GM19328 (cell line): ENCODE measurements around the gene RAET1L.
A peak's percentile ranks its signal among the peaks of the same experiment; 100 is the strongest.
"Not testable (repeated sequence)": the region's sequence is repeated elsewhere in the genome, so short reads cannot be mapped to it uniquely, and the experiment has no call there.

Source experiments
- ATAC-seq: cut with Tn5 transposase; IDR thresholded peaks from one replicate; pipeline ENCODE4 v1.9.1; 2021; ENCODE audit warnings: mild to moderate bottlenecking, moderate library complexity; ENCODE audit not compliant: unreplicated experiment

The RAET1L gene

GRCh38 chr6:150018846-150019580, 6.3 kb downstream of the RAET1L start:
- ATAC-seq, result no peak

- not testable (repeated sequence) for ATAC-seq
These were observed 8.2 kb downstream of the RAET1L start for GRCh38 chr6:150017186-150017521.

- ATAC-seq, result no peak
These were observed 8.8 kb downstream of the RAET1L start for GRCh38 chr6:150016324-150017185.

- not testable (repeated sequence) for ATAC-seq
These were observed 9.9 kb downstream of the RAET1L start for GRCh38 chr6:150015281-150016001.

- not testable (repeated sequence) for ATAC-seq
These were observed 10.6 kb downstream of the RAET1L start for GRCh38 chr6:150014623-150015280.

GRCh38 chr6:150013785-150014622, 11.3 kb downstream of the RAET1L start:
- not testable (repeated sequence) for ATAC-seq

- ATAC-seq, result not testable (repeated sequence)
These were observed 12.2 kb downstream of the RAET1L start for GRCh38 chr6:150012846-150013784.

GRCh38 chr6:150008588-150008987, 16.7 kb downstream of the RAET1L start:
- no peak for ATAC-seq

GRCh38 chr6:150006961-150007464, 18.3 kb downstream of the RAET1L start:
- ATAC-seq, result no peak

GRCh38 chr6:150005761-150006651, 19.3 kb downstream of the RAET1L start:
- no peak for ATAC-seq

GRCh38 chr6:150004783-150005717, 20.3 kb downstream of the RAET1L start:
- ATAC-seq, result peak; percentile 59

- no peak for ATAC-seq
These were observed 21.1 kb downstream of the RAET1L start for GRCh38 chr6:150004101-150004782.

GRCh38 chr6:150003599-150003998, 21.7 kb downstream of the RAET1L start:
- ATAC-seq, result not testable (repeated sequence)

- no peak for ATAC-seq
These were observed 22.6 kb downstream of the RAET1L start for GRCh38 chr6:150002710-150003109.

GRCh38 chr6:150001295-150002008, 23.9 kb downstream of the RAET1L start:
- ATAC-seq, result no peak
